Large intestine (tissue), 3 donors: ENCODE results near the gene GPR155. TPM values are rescaled to one million over a fixed set of nuclear protein-coding genes. Genes with fewer than 3 reads are reported as not detected.
"Not testable (repeated sequence)": the region's sequence is repeated elsewhere in the genome, so short reads cannot be mapped to it uniquely, and the experiment has no call there.

Source experiments
- DNase-seq, 2 donors: peaks; one replicate each; pipeline versions ENCODE4 v3.0.0 to v3.0.0-alpha.2; 2013
- H3K27ac ChIP-seq: one replicate; pipeline ENCODE4 v1.5.1; 2013; ENCODE audit warnings: low read length
- H3K27me3 ChIP-seq: 2 replicates; pipeline ENCODE4 v1.6.1; 2013; ENCODE audit warnings: low read length; ENCODE audit not compliant: control insufficient read depth, insufficient read depth
- H3K36me3 ChIP-seq: 2 replicates; pipeline ENCODE4 v1.6.1; 2013; ENCODE audit warnings: low read length; ENCODE audit not compliant: control insufficient read depth, insufficient read depth
- H3K4me1 ChIP-seq: one replicate; pipeline ENCODE4 v1.6.1; 2013; ENCODE audit warnings: low read length; ENCODE audit not compliant: control insufficient read depth, insufficient read depth
- H3K4me3 ChIP-seq: one replicate; pipeline ENCODE4 v1.5.1; 2013; ENCODE audit warnings: low read length
- H3K9me3 ChIP-seq: one replicate; pipeline ENCODE4 v1.6.1; 2013; ENCODE audit warnings: mild to moderate bottlenecking, low read depth, low read length, moderate library complexity; ENCODE audit not compliant: control insufficient read depth
- WGBS: methylation state at CpG from one replicate; pipeline ENCODE4 v1.1.5; 2013; ENCODE audit warnings: low lambda C conversion rate; ENCODE audit not compliant: insufficient coverage; 5-methylcytosine and 5-hydroxymethylcytosine counted together
- polyA plus RNA-seq: library from polyadenylated mRNA; unstranded; fragments of 120-200 nt; gene quantifications from one replicate; pipeline ENCODE4 v1.2.1, GENCODE V29; 2013

Gene GPR155
- polyA plus RNA-seq, 1 donor, result 3.7 TPM

- Histone ChIP-seq H3K27ac (no peak overlapping the region), H3K27me3 (no peaks in the 10 kb centered on the region), H3K4me1 (no peaks in the 10 kb centered on the region), H3K36me3 (no peaks in the 10 kb centered on the region), H3K9me3 (no peaks in the 10 kb centered on the region), H3K4me3 (no peak overlapping the region)
- peak in 1 of 2 donors; percentile 19 for DNase-seq
- WGBS, result 79% methylated on average over 3 of the region's 7 CpGs
Measured at GRCh38 chr2:174492963-174493431, 6.2 kb upstream of the GPR155 start.

GRCh38 chr2:174491947-174492346 lies 5.1 kb upstream of the GPR155 start:
- H3K27ac ChIP-seq, result no peak overlapping the region
- WGBS, result no CpG with 5 or more reads among the region's 2 CpGs
- DNase-seq, result no peak

GRCh38 chr2:174490051-174490450 lies 3.2 kb upstream of the GPR155 start:
- no peaks in the 10 kb centered on the region for H3K36me3 ChIP-seq
- H3K4me1 ChIP-seq, result no peaks in the 10 kb centered on the region
- no peak for DNase-seq
- no peaks in the 10 kb centered on the region for H3K9me3 ChIP-seq
- peaks cover 10% of the 10 kb centered on the region for H3K27me3 ChIP-seq
- no peak overlapping the region for H3K4me3 ChIP-seq
- H3K27ac ChIP-seq, result no peak overlapping the region
- WGBS, result 89% methylated on average over 2 of the region's 3 CpGs

More at GRCh38 chr2:174491947-174492346, 5.1 kb upstream of the GPR155 start:
- H3K4me1 ChIP-seq, result no peaks in the 10 kb centered on the region
- no peaks in the 10 kb centered on the region for H3K9me3 ChIP-seq
- no peak overlapping the region for H3K4me3 ChIP-seq
- H3K36me3 ChIP-seq, result no peaks in the 10 kb centered on the region
- H3K27me3 ChIP-seq, result no peaks in the 10 kb centered on the region

- 100% methylated on average over 2 of the region's 10 CpGs for WGBS
- H3K4me1 ChIP-seq, H3K4me3 ChIP-seq, DNase-seq, H3K27ac ChIP-seq, H3K36me3 ChIP-seq, H3K9me3 ChIP-seq: not testable (repeated sequence)
- H3K27me3 ChIP-seq, result peaks cover 13% of the 10 kb centered on the region
Measured at GRCh38 chr2:174489520-174489919, 2.7 kb upstream of the GPR155 start.

GRCh38 chr2:174487820-174488162 lies 962 bp upstream of the GPR155 start:
- no peaks in the 10 kb centered on the region for H3K9me3 ChIP-seq
- no peak for DNase-seq
- WGBS, result 100% methylated on average over 3 of the region's 8 CpGs
- H3K4me3 ChIP-seq, result peak overlapping the region; percentile 66
- no peak overlapping the region for H3K27ac ChIP-seq
- H3K36me3 ChIP-seq, result no peaks in the 10 kb centered on the region
- H3K4me1 ChIP-seq, result no peaks in the 10 kb centered on the region
- peaks cover 14% of the 10 kb centered on the region for H3K27me3 ChIP-seq

GRCh38 chr2:174487108-174487819 lies 435 bp upstream of the GPR155 start:
- no peaks in the 10 kb centered on the region for H3K9me3 ChIP-seq
- H3K4me1 ChIP-seq, result no peaks in the 10 kb centered on the region
- H3K27ac ChIP-seq, result peak overlapping the region; percentile 59

GRCh38 chr2:174485788-174486562 lies 854 bp downstream of the GPR155 start:
- H3K36me3 ChIP-seq, result no peaks in the 10 kb centered on the region
- peak overlapping the region; percentile 63 for H3K27ac ChIP-seq
- H3K9me3 ChIP-seq, result no peaks in the 10 kb centered on the region
- no CpG with 5 or more reads among the region's 23 CpGs for WGBS
- peaks cover 14% of the 10 kb centered on the region for H3K27me3 ChIP-seq
- peak; percentile 19 to 53 for DNase-seq
- H3K4me1 ChIP-seq, result no peaks in the 10 kb centered on the region
- peak overlapping the region; percentile 90 for H3K4me3 ChIP-seq

More at GRCh38 chr2:174487108-174487819, 435 bp upstream of the GPR155 start:
- WGBS, result no CpG with 5 or more reads among the region's 36 CpGs
- Histone ChIP-seq H3K4me3 (peak overlapping the region; percentile 90), H3K36me3 (no peaks in the 10 kb centered on the region), H3K27me3 (peaks cover 14% of the 10 kb centered on the region)
- peak; percentile 98 for DNase-seq

- peaks cover 14% of the 10 kb centered on the region for H3K27me3 ChIP-seq
- H3K4me1 ChIP-seq, H3K9me3 ChIP-seq, H3K36me3 ChIP-seq, H3K4me3 ChIP-seq, DNase-seq, H3K27ac ChIP-seq: not testable (repeated sequence)
- 100% methylated on average over 1 of the region's 9 CpGs for WGBS
Measured at GRCh38 chr2:174485045-174485444, 1.8 kb downstream of the GPR155 start.

- H3K27me3 ChIP-seq, result peaks cover 14% of the 10 kb centered on the region
- no peak overlapping the region for H3K4me3 ChIP-seq
- no CpG with 5 or more reads among the region's 2 CpGs for WGBS
- no peaks in the 10 kb centered on the region for H3K9me3 ChIP-seq
- no peaks in the 10 kb centered on the region for H3K4me1 ChIP-seq
- H3K36me3 ChIP-seq, result no peaks in the 10 kb centered on the region
- no peak overlapping the region for H3K27ac ChIP-seq
- no peak for DNase-seq
Measured at GRCh38 chr2:174484573-174484972, 2.3 kb downstream of the GPR155 start.

GRCh38 chr2:174482854-174483253 lies 4.0 kb downstream of the GPR155 start:
- Histone ChIP-seq H3K9me3 (no peaks in the 10 kb centered on the region), H3K27me3 (peaks cover 14% of the 10 kb centered on the region), H3K27ac (no peak overlapping the region), H3K36me3 (no peaks in the 10 kb centered on the region), H3K4me1 (no peaks in the 10 kb centered on the region), H3K4me3 (no peak overlapping the region)
- no peak for DNase-seq
- WGBS, result 90% methylated on average over 2 of the region's 6 CpGs
